Measurements from ENCODE around the gene AOPEP. TPM values are rescaled to one million over a fixed set of nuclear protein-coding genes. Genes with fewer than 3 reads are reported as not detected.
A peak's percentile ranks its signal among the peaks of the same experiment; 100 is the strongest.

AOPEP gene
- polyA plus RNA-seq, 1 experiment: 40.0 TPM

DNA sequence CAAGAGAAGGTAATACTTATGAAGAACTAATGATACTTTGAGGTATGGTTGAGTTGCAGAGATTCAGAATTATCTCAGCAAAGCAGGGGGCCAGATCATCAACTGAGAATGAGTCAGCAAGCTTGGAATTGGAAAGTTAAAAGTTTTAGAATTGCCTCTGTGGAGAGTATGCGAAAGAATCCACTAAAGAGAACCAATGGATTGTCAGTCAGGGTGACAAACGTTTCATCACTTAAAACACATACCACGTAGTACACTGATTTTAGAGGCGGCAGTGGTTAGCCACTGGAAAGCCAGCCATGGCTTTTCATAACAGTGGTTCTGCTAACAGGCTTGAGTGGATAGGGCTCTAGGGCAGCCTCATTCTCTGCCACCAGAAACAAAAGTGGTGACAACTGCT is 30.7 kb downstream of the AOPEP start:
- Histone ChIP-seq H3K9me3 (ENCODE audit: control insufficient read depth, insufficient read depth, low read length) (no peaks in the 10 kb centered on the region), H3K4me3 (ENCODE audit: low read depth, low read length) (no peak overlapping the region), H3K27ac (ENCODE audit: low read depth, low read length) (peak overlapping the region; percentile 66), H3K27me3 (ENCODE audit: control insufficient read depth, insufficient read depth, low read length) (no peaks in the 10 kb centered on the region)
- peak; percentile 33 for DNase-seq (ENCODE audit: low read depth, low spot score)
- no peak for TF ChIP-seq CTCF (IDR thresholded peaks at IDR 0.05; ENCODE audit: low read depth, low read length)
- CTCF ChIA-PET: interaction anchor here (0.7 to 1.3 kb wide), 3 partner anchors 25 to 375 kb away, joined by 3 to 4 read pairs (median 3); no protein-coding TSS in a partner anchor
- POLR2A ChIA-PET: interaction anchor here (0.7 kb wide), 1 partner anchor 70 kb away, joined by 3 read pairs; no protein-coding TSS in a partner anchor

DNA sequence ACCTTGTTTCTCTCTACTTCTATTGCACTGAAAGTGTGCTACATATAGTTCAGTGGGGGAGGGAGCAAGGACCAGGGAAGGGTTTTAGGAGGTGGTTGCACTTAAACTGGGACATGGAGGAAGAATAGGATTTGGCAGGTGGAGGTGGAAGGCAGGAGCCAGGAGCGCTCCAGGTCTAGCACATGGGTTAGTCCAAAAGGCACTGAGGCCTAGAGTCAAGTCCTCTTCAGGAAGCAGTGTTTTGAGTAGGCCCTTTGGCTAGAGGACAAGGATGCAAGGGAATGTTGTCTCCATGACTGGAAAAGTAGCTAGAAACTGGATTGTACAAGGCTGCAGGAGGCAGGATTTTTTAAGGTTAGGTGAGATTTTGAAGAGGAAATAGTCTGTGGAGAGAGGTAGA is 31.5 kb downstream of the AOPEP start:
- no peak for DNase-seq (ENCODE audit: low read depth, low spot score)
- no peak for TF ChIP-seq CTCF (IDR thresholded peaks at IDR 0.05; ENCODE audit: low read depth, low read length)
- no peaks in the 10 kb centered on the region for H3K27me3 ChIP-seq (ENCODE audit: control insufficient read depth, insufficient read depth, low read length)
- no peaks in the 10 kb centered on the region for H3K9me3 ChIP-seq (ENCODE audit: control insufficient read depth, insufficient read depth, low read length)
- no peak overlapping the region for H3K4me3 ChIP-seq (ENCODE audit: low read depth, low read length)
- POLR2A ChIA-PET: no interaction called here
- no peak overlapping the region for H3K27ac ChIP-seq (ENCODE audit: low read depth, low read length)
- CTCF ChIA-PET: interaction anchor here (0.6 to 1.3 kb wide), 2 partner anchors 76 to 374 kb away, joined by 3 read pairs; no protein-coding TSS in a partner anchor

DNA sequence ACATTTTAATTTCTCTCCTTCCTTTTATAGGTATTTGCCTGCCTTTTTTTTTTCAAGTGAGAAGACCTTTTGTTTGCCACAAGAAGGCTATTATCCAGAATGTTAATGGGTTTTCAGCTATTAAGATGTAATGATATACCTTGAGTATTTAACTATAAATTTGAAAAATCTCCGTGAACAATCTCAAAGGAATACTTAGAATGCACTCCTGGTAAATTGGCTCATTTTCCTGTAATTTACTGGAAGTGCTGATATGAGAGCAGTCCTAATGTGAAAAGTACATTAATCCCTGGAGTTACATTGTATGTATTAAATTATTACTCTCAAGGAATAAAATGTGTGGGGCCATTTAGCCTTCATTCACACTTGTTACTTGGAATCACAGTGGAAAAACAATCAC is 32.4 kb downstream of the AOPEP start:
- no peak for TF ChIP-seq CTCF (IDR thresholded peaks at IDR 0.05; ENCODE audit: low read depth, low read length)
- H3K9me3 ChIP-seq (ENCODE audit: control insufficient read depth, insufficient read depth, low read length): no peaks in the 10 kb centered on the region
- H3K27me3 ChIP-seq (ENCODE audit: control insufficient read depth, insufficient read depth, low read length): no peaks in the 10 kb centered on the region
- H3K27ac ChIP-seq (ENCODE audit: low read depth, low read length): no peak overlapping the region
- ChIA-PET POLR2A (no interaction called here), CTCF (interaction anchor here (0.6 kb wide), 1 partner anchor 77 kb away, joined by 3 read pairs; no protein-coding TSS in a partner anchor)
- no peak for DNase-seq (ENCODE audit: low read depth, low spot score)
- no peak overlapping the region for H3K4me3 ChIP-seq (ENCODE audit: low read depth, low read length)

GRCh38 chr9:94760010-94760409 is 33.5 kb downstream of the AOPEP start:
- DNase-seq (ENCODE audit: low read depth, low spot score): no peak
- ChIA-PET POLR2A (no interaction called here), CTCF (interaction anchor here (0.6 kb wide), 1 partner anchor 371 kb away, joined by 3 read pairs; no protein-coding TSS in a partner anchor)
- H3K4me3 ChIP-seq (ENCODE audit: low read depth, low read length): no peak overlapping the region
- no peaks in the 10 kb centered on the region for H3K9me3 ChIP-seq (ENCODE audit: control insufficient read depth, insufficient read depth, low read length)
- H3K27ac ChIP-seq (ENCODE audit: low read depth, low read length): no peak overlapping the region
- H3K27me3 ChIP-seq (ENCODE audit: control insufficient read depth, insufficient read depth, low read length): no peaks in the 10 kb centered on the region
- no peak for TF ChIP-seq CTCF (IDR thresholded peaks at IDR 0.05; ENCODE audit: low read depth, low read length)

DNA sequence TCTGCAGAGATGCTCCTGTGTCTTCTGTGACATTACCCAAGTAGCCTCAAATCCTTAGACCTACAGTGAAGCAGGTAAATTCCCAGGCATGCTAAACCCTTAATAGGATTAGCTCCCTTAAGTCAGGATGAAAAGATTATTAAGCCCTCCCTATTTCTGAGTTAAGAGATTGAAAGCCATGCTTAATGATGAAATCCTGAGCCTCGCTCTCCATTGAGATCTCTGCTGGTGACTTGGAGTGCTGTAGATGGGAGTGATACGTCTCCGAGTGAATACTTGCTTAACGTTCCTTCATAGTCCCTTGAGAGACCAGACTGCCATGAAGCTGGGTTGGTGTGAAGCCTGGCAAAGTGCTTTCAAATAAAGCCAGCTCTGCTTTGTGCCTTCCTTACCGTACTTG is 34.2 kb downstream of the AOPEP start:
- H3K27ac ChIP-seq (ENCODE audit: low read depth, low read length): no peak overlapping the region
- POLR2A ChIA-PET: no interaction called here

More for the DNA sequence above, 34.2 kb downstream of the AOPEP start:
- no peak for TF ChIP-seq CTCF (IDR thresholded peaks at IDR 0.05; ENCODE audit: low read depth, low read length)
- DNase-seq (ENCODE audit: low read depth, low spot score): no peak
- Histone ChIP-seq H3K9me3 (ENCODE audit: control insufficient read depth, insufficient read depth, low read length) (no peaks in the 10 kb centered on the region), H3K4me3 (ENCODE audit: low read depth, low read length) (no peak overlapping the region), H3K27me3 (ENCODE audit: control insufficient read depth, insufficient read depth, low read length) (no peaks in the 10 kb centered on the region)
- CTCF ChIA-PET: no interaction called here
